ENCODE data around the gene SYT1. TPM values are rescaled to one million over a fixed set of nuclear protein-coding genes. Genes with fewer than 3 reads are reported as not detected.

SYT1 gene
- total and polyA plus RNA-seq, 4 donors, result 0.53 to 0.84 (median 0.64) TPM

GRCh38 chr12:79223210-79223609 lies 358.6 kb downstream of the SYT1 start (continued):
- TF ChIP-seq REST (IDR thresholded peaks at IDR 0.05), result no peak

GRCh38 chr12:79223761-79224160 lies 359.2 kb downstream of the SYT1 start:
- Histone ChIP-seq H3K4me3 (ENCODE audit: low read depth in 1 of 3, low read length in 3 of 3) (no peak overlapping the region), H3K27me3 (ENCODE audit: control insufficient read depth in 4 of 4, insufficient read depth in 4 of 4, low read length in 3 of 4) (no peaks in the 10 kb centered on the region), H3K9ac (ENCODE audit: low read depth in 1 of 2, low read length in 2 of 2) (no peak overlapping the region), H3K4me1 (ENCODE audit: control insufficient read depth in 4 of 4, insufficient read depth in 4 of 4, low read length in 3 of 4) (no peaks in the 10 kb centered on the region), H3K36me3 (ENCODE audit: control insufficient read depth in 4 of 4, insufficient read depth in 3 of 4, low read depth in 1 of 4, low read length in 3 of 4) (no peaks in the 10 kb centered on the region), H3K27ac (ENCODE audit: low read depth in 1 of 2, low read length in 2 of 2) (no peak overlapping the region), H3K9me3 (ENCODE audit: control insufficient read depth in 4 of 4, low read length in 3 of 4) (peaks cover 0 to 6% (median 2%) of the 10 kb centered on the region in 4 donors)
- WGBS, result 71% methylated on average over 2 of the region's 2 CpGs
- no peak for TF ChIP-seq FOXA1 (IDR thresholded peaks at IDR 0.05)
- TF ChIP-seq TAF1 (conservative IDR thresholded peaks at IDR 0.05), result no peak
- no peak for TF ChIP-seq RXRA (IDR thresholded peaks at IDR 0.05)
- no peak for TF ChIP-seq ATF3 (IDR thresholded peaks at IDR 0.05)
- TF ChIP-seq MAX (IDR thresholded peaks at IDR 0.05), result no peak
- no peak for TF ChIP-seq EGR1 (IDR thresholded peaks at IDR 0.05; ENCODE audit: low read depth in 2 of 2)
- no peak for TF ChIP-seq CTCF (IDR thresholded peaks at IDR 0.05; ENCODE audit: low read depth, low read length, missing input control)
- TF ChIP-seq GABPA (IDR thresholded peaks at IDR 0.05 in 1 of 2, conservative IDR thresholded peaks at IDR 0.05 in 1 of 2), result no peak
- DNase-seq (ENCODE audit: low spot score), result no peak

GRCh38 chr12:79227091-79227490 lies 362.5 kb downstream of the SYT1 start:
- H3K4me3 ChIP-seq (ENCODE audit: low read depth in 1 of 3, low read length in 3 of 3), result no peak overlapping the region
- no peaks in the 10 kb centered on the region for H3K4me1 ChIP-seq (ENCODE audit: control insufficient read depth in 4 of 4, insufficient read depth in 4 of 4, low read length in 3 of 4)
- H3K9me3 ChIP-seq (ENCODE audit: control insufficient read depth in 4 of 4, low read length in 3 of 4), result peaks cover 0 to 2% (median 0%) of the 10 kb centered on the region in 4 donors
- WGBS, result 66% methylated on average over 1 of the region's 1 CpG
- H3K27ac ChIP-seq (ENCODE audit: low read depth in 1 of 2, low read length in 2 of 2), result no peak overlapping the region
- no peak overlapping the region for H3K9ac ChIP-seq (ENCODE audit: low read depth in 1 of 2, low read length in 2 of 2)
- DNase-seq (ENCODE audit: low spot score), result no peak
- H3K36me3 ChIP-seq (ENCODE audit: control insufficient read depth in 4 of 4, insufficient read depth in 3 of 4, low read depth in 1 of 4, low read length in 3 of 4), result no peaks in the 10 kb centered on the region
- TF ChIP-seq JUND (IDR thresholded peaks at IDR 0.05), result no peak
- TF ChIP-seq FOXA1 (IDR thresholded peaks at IDR 0.05), result no peak
- TF ChIP-seq REST (IDR thresholded peaks at IDR 0.05), result no peak
- TF ChIP-seq ATF3 (IDR thresholded peaks at IDR 0.05), result no peak
- no peak for TF ChIP-seq RAD21 (IDR thresholded peaks at IDR 0.05)
- no peaks in the 10 kb centered on the region for H3K27me3 ChIP-seq (ENCODE audit: control insufficient read depth in 4 of 4, insufficient read depth in 4 of 4, low read length in 3 of 4)

All from liver (tissue), 9 donors.